Measurements from ENCODE around the gene ANP32E. TPM values are rescaled to one million over a fixed set of nuclear protein-coding genes. Genes with fewer than 3 reads are reported as not detected.

The ANP32E gene
- total RNA-seq, 4 donors from 2014 or later, result 15.1 to 44.9 (median 24.9) TPM

- no peak for ATAC-seq
- intact Hi-C loops (cut with DNase I; ENCODE audit: low total_unique reads), result loop anchor here (1.0 kb wide), 2 partner anchors 13 to 33 kb away; partner anchors contain the start of gene ANP32E
- Histone ChIP-seq H3K27me3 (no peaks in the 10 kb centered on the region), H3K4me1 (peaks cover 10 to 43% of the 10 kb centered on the region in 2 donors), H3K27ac (peak overlapping the region; percentile 94 to 99 (median 98)), H3K4me3 (peak overlapping the region; percentile 69 to 99 (median 94)), H3K9me3 (no peaks in the 10 kb centered on the region), H3K36me3 (peaks cover 2 to 28% of the 10 kb centered on the region in 2 donors)
- DNase-seq, result no peak
- TF ChIP-seq, protein P1, sequence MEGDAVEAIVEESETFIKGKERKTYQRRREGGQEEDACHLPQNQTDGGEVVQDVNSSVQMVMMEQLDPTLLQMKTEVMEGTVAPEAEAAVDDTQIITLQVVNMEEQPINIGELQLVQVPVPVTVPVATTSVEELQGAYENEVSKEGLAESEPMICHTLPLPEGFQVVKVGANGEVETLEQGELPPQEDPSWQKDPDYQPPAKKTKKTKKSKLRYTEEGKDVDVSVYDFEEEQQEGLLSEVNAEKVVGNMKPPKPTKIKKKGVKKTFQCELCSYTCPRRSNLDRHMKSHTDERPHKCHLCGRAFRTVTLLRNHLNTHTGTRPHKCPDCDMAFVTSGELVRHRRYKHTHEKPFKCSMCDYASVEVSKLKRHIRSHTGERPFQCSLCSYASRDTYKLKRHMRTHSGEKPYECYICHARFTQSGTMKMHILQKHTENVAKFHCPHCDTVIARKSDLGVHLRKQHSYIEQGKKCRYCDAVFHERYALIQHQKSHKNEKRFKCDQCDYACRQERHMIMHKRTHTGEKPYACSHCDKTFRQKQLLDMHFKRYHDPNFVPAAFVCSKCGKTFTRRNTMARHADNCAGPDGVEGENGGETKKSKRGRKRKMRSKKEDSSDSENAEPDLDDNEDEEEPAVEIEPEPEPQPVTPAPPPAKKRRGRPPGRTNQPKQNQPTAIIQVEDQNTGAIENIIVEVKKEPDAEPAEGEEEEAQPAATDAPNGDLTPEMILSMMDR (IDR thresholded peaks at IDR 0.05 in 4 of 5, conservative IDR thresholded peaks at IDR 0.05 in 1 of 5), result no peak
- TF ChIP-seq POLR2A (IDR thresholded peaks at IDR 0.05), result no peak
- in situ Hi-C loops (cut with MboI; ENCODE audit: low sequenced_read_pairs in 4 of 4), result no loop called here
These were observed 33.5 kb upstream of the ANP32E start for GRCh38 chr1:150269451-150269850.

DNA sequence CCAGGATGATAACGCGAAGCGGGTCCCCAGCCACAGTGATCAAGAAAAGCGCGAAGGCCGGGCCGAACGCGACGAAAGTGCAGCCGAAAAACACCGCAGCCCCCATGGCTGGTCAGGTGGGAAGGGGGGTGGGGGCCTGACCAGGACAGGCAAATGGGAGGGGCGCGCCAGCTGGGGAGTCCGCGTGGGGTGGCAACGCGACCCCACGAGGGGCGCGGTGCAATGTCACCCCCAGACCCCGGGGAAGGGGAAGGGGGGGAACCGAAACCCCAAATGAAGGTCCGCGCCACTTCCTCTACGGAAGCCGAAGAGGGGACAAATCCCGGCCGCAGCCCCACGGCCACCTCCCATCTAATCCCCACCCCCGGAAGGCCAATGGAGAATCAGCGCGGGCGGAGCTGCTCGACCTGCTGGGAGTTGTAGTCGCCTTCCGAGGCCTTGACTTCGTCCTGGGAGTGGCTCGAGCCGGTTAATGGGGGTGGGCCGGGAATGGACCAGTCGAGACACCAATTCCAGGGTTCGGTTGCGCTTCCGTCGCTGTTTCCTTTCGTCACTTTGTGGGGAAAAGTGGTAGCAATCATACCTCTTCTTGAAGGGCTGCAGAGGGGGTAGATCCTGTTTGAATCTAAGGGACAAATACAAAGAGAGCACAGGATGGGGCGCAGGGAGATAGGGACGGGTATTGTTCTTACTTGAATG lies 32.9 kb upstream of the ANP32E start, which contains the start of gene APH1A:
APH1A (minus strand) TSS at position 312 of the 699 bp plus-strand sequence; CDS start at position 106, 206 bp downstream.
- DNase-seq (peak; percentile 97 to 98), ATAC-seq (peak; percentile 95 to 96)
- in situ Hi-C loops (cut with MboI; ENCODE audit: low sequenced_read_pairs in 4 of 4) (no loop called here), intact Hi-C loops (cut with DNase I; ENCODE audit: low total_unique reads) (loop anchor here (1.0 kb wide), 3 partner anchors 13 to 33 kb away; partner anchors contain the start of genes ANP32E and CIART)
- peaks cover 10 to 40% of the 10 kb centered on the region in 2 donors for H3K4me1 ChIP-seq
- peak within 1 kb of the TSS; percentile 94 to 99 (median 98) for H3K27ac ChIP-seq
- H3K9me3 ChIP-seq, result no peaks in the 10 kb centered on the region
- TF ChIP-seq, protein P1 (IDR thresholded peaks at IDR 0.05 in 4 of 5, conservative IDR thresholded peaks at IDR 0.05 in 1 of 5), result no peak
- TF ChIP-seq POLR2A (IDR thresholded peaks at IDR 0.05), result peak; percentile 76 to 83
- no peaks in the 10 kb centered on the region for H3K27me3 ChIP-seq
- H3K4me3 ChIP-seq, result peak within 1 kb of the TSS; percentile 69 to 99 (median 94)
- H3K36me3 ChIP-seq, result peaks cover 2 to 32% of the 10 kb centered on the region in 2 donors

- H3K27me3 ChIP-seq, result no peaks in the 10 kb centered on the region
- in situ Hi-C loops (cut with MboI; ENCODE audit: low sequenced_read_pairs in 4 of 4), result no loop called here
These were observed 32.4 kb upstream of the ANP32E start for GRCh38 chr1:150268340-150268704.

DNA sequence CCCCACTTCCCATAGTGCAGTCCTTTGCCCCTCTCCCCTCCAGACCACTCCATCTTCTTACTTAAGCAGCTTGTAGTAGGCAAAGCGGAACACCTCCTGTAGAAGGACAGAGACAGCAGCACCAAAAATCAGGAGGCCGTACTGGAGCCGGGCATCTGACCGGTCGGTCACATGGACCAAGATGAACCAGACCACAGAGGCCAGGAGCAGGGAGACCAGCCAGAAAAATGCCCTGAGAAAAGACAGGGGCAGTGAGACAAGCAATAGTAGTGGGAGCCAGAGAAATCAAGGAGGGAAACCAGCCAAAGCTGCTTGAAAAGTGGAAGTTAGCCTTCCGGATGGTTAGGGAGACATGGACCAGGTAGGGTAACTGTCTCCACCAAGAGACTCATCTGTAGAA lies 32.0 kb upstream of the ANP32E start:
- no peak for ATAC-seq
- H3K4me3 ChIP-seq, result peak overlapping the region; percentile 69 to 99 (median 94)
- TF ChIP-seq POLR2A (IDR thresholded peaks at IDR 0.05), result no peak
- TF ChIP-seq, protein P1 (IDR thresholded peaks at IDR 0.05 in 4 of 5, conservative IDR thresholded peaks at IDR 0.05 in 1 of 5), result no peak
- no peaks in the 10 kb centered on the region for H3K27me3 ChIP-seq
- H3K27ac ChIP-seq, result peak overlapping the region; percentile 94 to 99 (median 98)
- no peak for DNase-seq
- H3K4me1 ChIP-seq, result peaks cover 10 to 31% of the 10 kb centered on the region in 2 donors
- peaks cover 2 to 32% of the 10 kb centered on the region in 2 donors for H3K36me3 ChIP-seq
- in situ Hi-C loops (cut with MboI; ENCODE audit: low sequenced_read_pairs in 4 of 4) (no loop called here), intact Hi-C loops (cut with DNase I; ENCODE audit: low total_unique reads) (loop anchor here (1.0 kb wide), 1 partner anchor 14 kb away; the partner anchor contains the start of gene CIART)
- no peaks in the 10 kb centered on the region for H3K9me3 ChIP-seq

More at GRCh38 chr1:150268340-150268704, 32.4 kb upstream of the ANP32E start:
- Histone ChIP-seq H3K36me3 (peaks cover 2 to 32% of the 10 kb centered on the region in 2 donors), H3K4me3 (peak overlapping the region; percentile 69 to 99 (median 94)), H3K9me3 (no peaks in the 10 kb centered on the region), H3K4me1 (peaks cover 10 to 35% of the 10 kb centered on the region in 2 donors), H3K27ac (peak overlapping the region; percentile 94 to 99 (median 98))
- intact Hi-C loops (cut with DNase I; ENCODE audit: low total_unique reads), result loop anchor here (1.0 kb wide), 1 partner anchor 14 kb away; the partner anchor contains the start of gene CIART
- no peak for TF ChIP-seq POLR2A (IDR thresholded peaks at IDR 0.05)
- TF ChIP-seq, protein P1 (IDR thresholded peaks at IDR 0.05 in 4 of 5, conservative IDR thresholded peaks at IDR 0.05 in 1 of 5), result no peak
- ATAC-seq (peak; percentile 59 to 66), DNase-seq (peak; percentile 64 to 65)
